Measurements from ENCODE around the gene CIAPIN1. TPM values are rescaled to one million over a fixed set of nuclear protein-coding genes. Genes with fewer than 3 reads are reported as not detected.

CIAPIN1 gene
- total RNA-seq, 1 experiment from 2014 or later: 68.5 TPM

DNA sequence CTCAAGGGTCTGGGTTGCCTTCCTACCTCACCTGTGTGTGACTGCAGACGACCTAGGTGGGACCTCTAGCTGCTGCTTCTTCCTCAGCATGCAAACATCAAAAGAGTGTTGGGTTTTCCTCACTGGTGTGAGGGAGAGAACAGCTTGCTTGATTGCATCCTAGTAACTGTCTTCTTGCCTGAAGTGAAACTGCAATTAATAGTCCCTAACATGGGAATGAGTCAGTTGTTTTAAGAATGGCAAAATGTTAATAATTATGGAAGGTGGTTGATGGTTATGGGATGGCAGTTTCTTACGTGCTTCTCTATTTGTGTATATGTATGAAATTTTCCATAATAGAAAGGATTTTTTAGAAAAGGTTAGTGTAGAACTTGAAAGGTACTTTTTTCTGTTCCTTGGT lies 21.2 kb upstream of the CIAPIN1 start:
- H3K9ac ChIP-seq (ENCODE audit: low read length): no peak overlapping the region
- no peak overlapping the region for H3K4me2 ChIP-seq (ENCODE audit: low read length)
- TF ChIP-seq CEBPB (IDR thresholded peaks at IDR 0.05; ENCODE audit: low read depth): no peak
- no peak for TF ChIP-seq ELF1 (IDR thresholded peaks at IDR 0.05; ENCODE audit: borderline replicate concordance, low read depth)
- TF ChIP-seq RAD21 (IDR thresholded peaks at IDR 0.05; ENCODE audit: low read depth): no peak
- TF ChIP-seq POLR2A (IDR thresholded peaks at IDR 0.05; ENCODE audit: borderline replicate concordance, extremely low read depth, insufficient read depth, insufficient read length): no peak
- H3K27ac ChIP-seq (ENCODE audit: low read depth, low read length): no peak overlapping the region
- BruUV-seq (replicated peaks): no TSS peak
- CTCF ChIA-PET: no interaction called here
- H3K9me2 ChIP-seq (ENCODE audit: insufficient read depth): no peaks in the 10 kb centered on the region
- no peaks in the 10 kb centered on the region for H4K20me1 ChIP-seq (ENCODE audit: insufficient read depth)
- DNase-seq (ENCODE audit: low read depth, low spot score): no peak
- H2AFZ ChIP-seq (ENCODE audit: low read depth, low read length, poor library complexity, severe bottlenecking): no peak overlapping the region
- peaks cover 30% of the 10 kb centered on the region for H3K79me2 ChIP-seq (ENCODE audit: insufficient read depth, low read length)
- RAD21 ChIA-PET (ENCODE audit: low non-redundant PET in 1 of 2, low total read pairs in 2 of 2, uncharacterized antibody in 2 of 2, unreplicated experiment in 2 of 2): no interaction called here
- no peaks in the 10 kb centered on the region for H3K9me3 ChIP-seq (ENCODE audit: control insufficient read depth in 1 of 2, insufficient read depth in 1 of 2, low read depth in 1 of 2, low read length in 2 of 2)
- H3K4me3 ChIP-seq (replicated peaks in 1 of 2; ENCODE audit: low read depth in 1 of 2, low read length in 2 of 2): no peak overlapping the region
- H3K4me1 ChIP-seq (ENCODE audit: control insufficient read depth in 1 of 2, insufficient read depth in 2 of 2, low read length in 2 of 2): peaks cover 7% of the 10 kb centered on the region in 2 experiments; a peak in 3 of 4 replicates
- H3K27me3 ChIP-seq (ENCODE audit: insufficient read depth, low read length): no peaks in the 10 kb centered on the region
- no peak for ATAC-seq
- intact Hi-C loops (cut with micrococcal nuclease): no loop called here
- POLR2A ChIA-PET: no interaction called here
- H3K36me3 ChIP-seq (ENCODE audit: control insufficient read depth in 1 of 2, insufficient read depth in 2 of 2, low read length in 2 of 2): peaks cover 61 to 71% of the 10 kb centered on the region in 2 experiments; a peak in 3 of 4 replicates

DNA sequence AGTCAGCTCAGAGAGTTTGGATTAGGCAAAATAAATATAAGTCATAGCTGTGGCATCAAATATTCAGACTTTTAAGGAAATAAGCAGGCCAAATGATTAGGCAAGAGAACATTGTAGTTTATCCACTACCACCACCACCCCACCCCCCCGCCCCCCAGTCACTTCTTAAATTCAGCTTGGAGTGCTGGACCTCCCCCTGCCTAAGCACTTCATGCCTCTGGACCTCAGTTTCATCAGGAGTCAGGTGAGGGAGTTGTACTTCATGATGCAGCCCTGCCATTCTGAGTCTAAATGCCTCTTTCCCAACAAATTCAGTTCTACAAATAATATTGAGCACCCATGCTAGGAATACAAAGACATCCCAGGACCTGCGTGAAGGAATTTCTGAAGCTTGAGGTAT lies 17.3 kb upstream of the CIAPIN1 start:
- POLR2A ChIA-PET: interaction anchor here (0.6 kb wide), 1 partner anchor 17 kb away, joined by 5 read pairs; the partner anchor contains the start of genes CIAPIN1 and COQ9
- Histone ChIP-seq H3K27ac (ENCODE audit: low read depth, low read length) (no peak overlapping the region), H3K9me3 (ENCODE audit: control insufficient read depth in 1 of 2, insufficient read depth in 1 of 2, low read depth in 1 of 2, low read length in 2 of 2) (no peaks in the 10 kb centered on the region), H4K20me1 (ENCODE audit: insufficient read depth) (no peaks in the 10 kb centered on the region), H3K27me3 (ENCODE audit: insufficient read depth, low read length) (no peaks in the 10 kb centered on the region), H3K9me2 (ENCODE audit: insufficient read depth) (no peaks in the 10 kb centered on the region), H2AFZ (ENCODE audit: low read depth, low read length, poor library complexity, severe bottlenecking) (no peak overlapping the region), H3K4me3 (replicated peaks in 1 of 2; ENCODE audit: low read depth in 1 of 2, low read length in 2 of 2) (no peak overlapping the region), H3K36me3 (ENCODE audit: control insufficient read depth in 1 of 2, insufficient read depth in 2 of 2, low read length in 2 of 2) (peaks cover 45 to 54% of the 10 kb centered on the region in 2 experiments; a peak in 3 of 4 replicates), H3K79me2 (ENCODE audit: insufficient read depth, low read length) (peaks cover 39% of the 10 kb centered on the region), H3K4me1 (ENCODE audit: control insufficient read depth in 1 of 2, insufficient read depth in 2 of 2, low read length in 2 of 2) (peaks cover 8 to 10% of the 10 kb centered on the region in 2 experiments; a peak in 3 of 4 replicates), H3K4me2 (ENCODE audit: low read length) (no peak overlapping the region), H3K9ac (ENCODE audit: low read length) (no peak overlapping the region)
- ATAC-seq (no peak), DNase-seq (ENCODE audit: low read depth, low spot score) (no peak)
- CTCF ChIA-PET: no interaction called here
- intact Hi-C loops (cut with micrococcal nuclease): no loop called here
- BruUV-seq (replicated peaks): no TSS peak
- RAD21 ChIA-PET (ENCODE audit: low non-redundant PET in 1 of 2, low total read pairs in 2 of 2, uncharacterized antibody in 2 of 2, unreplicated experiment in 2 of 2): no interaction called here
- no peak for TF ChIP-seq FOSL1 (IDR thresholded peaks at IDR 0.05; ENCODE audit: low read depth)
- TF ChIP-seq POLR2AphosphoS5 (IDR thresholded peaks at IDR 0.05; ENCODE audit: low read depth, low read length): no peak
- no peak for TF ChIP-seq JUND (IDR thresholded peaks at IDR 0.05)
- TF ChIP-seq, protein P1, sequence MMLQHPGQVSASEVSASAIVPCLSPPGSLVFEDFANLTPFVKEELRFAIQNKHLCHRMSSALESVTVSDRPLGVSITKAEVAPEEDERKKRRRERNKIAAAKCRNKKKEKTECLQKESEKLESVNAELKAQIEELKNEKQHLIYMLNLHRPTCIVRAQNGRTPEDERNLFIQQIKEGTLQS (IDR thresholded peaks at IDR 0.05): no peak
- TF ChIP-seq, protein P2, sequence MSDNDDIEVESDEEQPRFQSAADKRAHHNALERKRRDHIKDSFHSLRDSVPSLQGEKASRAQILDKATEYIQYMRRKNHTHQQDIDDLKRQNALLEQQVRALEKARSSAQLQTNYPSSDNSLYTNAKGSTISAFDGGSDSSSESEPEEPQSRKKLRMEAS (IDR thresholded peaks at IDR 0.05): no peak
- TF ChIP-seq EZH2phosphoT487 (IDR thresholded peaks at IDR 0.05; ENCODE audit: borderline replicate concordance): no peak
- no peak for TF ChIP-seq EZH2 (IDR thresholded peaks at IDR 0.05)
